ENCODE measurements around the gene TRPM4. TPM values are rescaled to one million over a fixed set of nuclear protein-coding genes. Genes with fewer than 3 reads are reported as not detected.
"Not testable (repeated sequence)": the region's sequence is repeated elsewhere in the genome, so short reads cannot be mapped to it uniquely, and the experiment has no call there.

TRPM4 gene
- total and polyA plus RNA-seq, 2 of the 8 experiments (the other 6 are each of a cell fraction or from before 2014, with no cell fraction given): 11.3 to 13.3 TPM

- not testable (repeated sequence) for H2BK20ac ChIP-seq (ENCODE audit: low read length); H3K4ac ChIP-seq (replicated peaks; ENCODE audit: insufficient read length, low read depth, low read length); H3K14ac ChIP-seq (ENCODE audit: insufficient read length); DNase-seq (ENCODE audit: low read depth in 1 of 2, low spot score in 2 of 2); H3K56ac ChIP-seq (replicated peaks; ENCODE audit: insufficient read length, low read depth, low read length); H3K79me2 ChIP-seq (ENCODE audit: control insufficient read depth in 1 of 2, insufficient read depth in 2 of 2, low read length in 2 of 2); H3K79me1 ChIP-seq (ENCODE audit: low read depth, low read length); H3K18ac ChIP-seq (ENCODE audit: extremely low read depth, low read length); H3K9ac ChIP-seq (replicated peaks in 1 of 4; ENCODE audit: extremely low read depth in 1 of 4, low read depth in 3 of 4, low read length in 3 of 4); H2AK5ac ChIP-seq (ENCODE audit: low read depth, low read length); FAIRE-seq; H4K20me1 ChIP-seq (replicated peaks in 1 of 2; ENCODE audit: control insufficient read depth in 1 of 2, insufficient read depth in 2 of 2, low read length in 2 of 2); H3K4me3 ChIP-seq (ENCODE audit: extremely low read depth in 1 of 4, insufficient read depth in 2 of 4, low read depth in 3 of 4, low read length in 4 of 4); H4K8ac ChIP-seq (ENCODE audit: extremely low read depth, insufficient read depth, low read length); H4K91ac ChIP-seq (replicated peaks; ENCODE audit: insufficient read length, low read length); H3K27ac ChIP-seq (ENCODE audit: low read depth, low read length); H3K4me2 ChIP-seq (ENCODE audit: insufficient read depth in 1 of 2, low read depth in 2 of 2, low read length in 2 of 2); H3K4me1 ChIP-seq (replicated peaks in 1 of 4; ENCODE audit: control insufficient read depth in 3 of 4, insufficient read depth in 4 of 4, low read length in 3 of 4); H2BK15ac ChIP-seq (ENCODE audit: low read length); H3K9me3 ChIP-seq (ENCODE audit: insufficient read depth in 2 of 2, low read depth in 1 of 2, low read length in 1 of 2); H2AFZ ChIP-seq (ENCODE audit: low read length); H3K23me2 ChIP-seq (ENCODE audit: low read depth, low read length); H2BK5ac ChIP-seq (ENCODE audit: low read depth, low read length); H2BK12ac ChIP-seq (ENCODE audit: low read depth, low read length); H3K36me3 ChIP-seq (ENCODE audit: control insufficient read depth in 2 of 4, insufficient read depth in 4 of 4, low read length in 3 of 4); H3K27me3 ChIP-seq (replicated peaks in 1 of 4; ENCODE audit: control insufficient read depth in 3 of 4, extremely low read depth in 1 of 4, insufficient read depth in 3 of 4, low read length in 3 of 4); H3K23ac ChIP-seq (ENCODE audit: insufficient read length); H4K5ac ChIP-seq (ENCODE audit: insufficient read length, low read depth, low read length); H2BK120ac ChIP-seq (replicated peaks; ENCODE audit: low read depth, low read length)
- CTCF ChIA-PET (ENCODE audit: partially characterized antibody): interaction anchor here (0.7 to 1.2 kb wide), 3 partner anchors 17 to 76 kb away, joined by 3 to 5 read pairs (median 3); no protein-coding TSS in a partner anchor
- 92% methylated on average over 15 of the region's 20 CpGs; no CpG with 5 or more reads in 1 of the 2 experiments for WGBS, 2 experiments (ENCODE audit: extremely low coverage in 1 of 2, insufficient coverage in 1 of 2, insufficient read length in 1 of 2, insufficient replicate concordance in 2 of 2, low coverage in 1 of 2, low lambda C conversion rate in 2 of 2, missing lambda C conversion rate in 1 of 2)
- POLR2A ChIA-PET (ENCODE audit: partially characterized antibody): interaction anchor here (0.8 kb wide), 1 partner anchor 9 kb away, joined by 3 read pairs; no protein-coding TSS in a partner anchor
These were observed 24.6 kb downstream of the TRPM4 start for GRCh38 chr19:49182010-49182847.
